Central memory CD4-positive, alpha-beta T cell (primary cell): ENCODE data around the gene COBL.

Experiments used
- DNase-seq: peaks from one replicate; pipeline ENCODE4 v3.0.0; 2022

Gene COBL

GRCh38 chr7:51251290-51251689 lies 65.3 kb downstream of the COBL start:
- DNase-seq: no peak

- no peak for DNase-seq
Observed at GRCh38 chr7:51250512-51250911, 66.1 kb downstream of the COBL start.

GRCh38 chr7:51249991-51250390 lies 66.6 kb downstream of the COBL start:
- DNase-seq: no peak

- DNase-seq: no peak
Observed at GRCh38 chr7:51249187-51249945, 67.2 kb downstream of the COBL start.

GRCh38 chr7:51246258-51247245 lies 70.1 kb downstream of the COBL start:
- no peak for DNase-seq

- no peak for DNase-seq
Observed at GRCh38 chr7:51244885-51245284, 71.7 kb downstream of the COBL start.

- no peak for DNase-seq
Observed at GRCh38 chr7:51244053-51244452, 72.6 kb downstream of the COBL start.

- no peak for DNase-seq
Observed at GRCh38 chr7:51243631-51244030, 73.0 kb downstream of the COBL start.

- DNase-seq: no peak
Observed at GRCh38 chr7:51242881-51243518, 73.6 kb downstream of the COBL start.

- no peak for DNase-seq
Observed at GRCh38 chr7:51242007-51242691, 74.5 kb downstream of the COBL start.

- DNase-seq: no peak
Observed at GRCh38 chr7:51240868-51241267, 75.7 kb downstream of the COBL start.

- no peak for DNase-seq
Observed at GRCh38 chr7:51239691-51240090, 76.9 kb downstream of the COBL start.

GRCh38 chr7:51238981-51239495 lies 77.6 kb downstream of the COBL start:
- DNase-seq: no peak

GRCh38 chr7:51237446-51238133 lies 79.0 kb downstream of the COBL start:
- no peak for DNase-seq

GRCh38 chr7:51236470-51237132 lies 80.0 kb downstream of the COBL start:
- no peak for DNase-seq

- no peak for DNase-seq
Observed at GRCh38 chr7:51235593-51236313, 80.9 kb downstream of the COBL start.

GRCh38 chr7:51234609-51235308 lies 81.8 kb downstream of the COBL start:
- no peak for DNase-seq

GRCh38 chr7:51234139-51234538 lies 82.5 kb downstream of the COBL start:
- no peak for DNase-seq

GRCh38 chr7:51233374-51233773 lies 83.2 kb downstream of the COBL start:
- DNase-seq: no peak

GRCh38 chr7:51230723-51231122 lies 85.9 kb downstream of the COBL start:
- no peak for DNase-seq
